ENCODE data around the gene ZNF92.
"Not testable (repeated sequence)": the region's sequence is repeated elsewhere in the genome, so short reads cannot be mapped to it uniquely, and the experiment has no call there.

The ZNF92 gene

DNA sequence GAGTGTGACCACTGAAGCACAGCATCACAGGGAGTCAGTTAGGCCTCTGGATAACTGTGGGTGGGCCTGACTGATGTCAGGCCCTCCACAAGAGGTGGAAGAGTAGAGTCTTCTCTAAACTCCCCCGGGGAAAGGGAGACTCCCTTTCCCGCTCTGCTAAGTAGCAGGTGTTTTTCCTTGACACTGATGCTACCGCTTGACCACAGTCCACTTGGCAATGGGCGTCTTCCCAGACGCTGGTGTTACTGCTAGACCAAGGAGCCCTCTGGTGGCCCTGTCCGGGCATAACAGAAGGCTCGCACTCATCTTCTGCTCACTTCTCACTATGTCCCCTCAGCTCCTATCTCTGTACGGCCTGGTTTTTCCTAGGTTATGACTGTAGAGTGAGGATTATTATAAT is 73.4 kb downstream of the ZNF92 start:
- ATAC-seq, H3K4me3 Mint-ChIP-seq, H3K27me3 Mint-ChIP-seq, DNase-seq, H3K9me3 Mint-ChIP-seq, H3K27ac Mint-ChIP-seq, H3K4me1 Mint-ChIP-seq: not testable (repeated sequence)

DNA sequence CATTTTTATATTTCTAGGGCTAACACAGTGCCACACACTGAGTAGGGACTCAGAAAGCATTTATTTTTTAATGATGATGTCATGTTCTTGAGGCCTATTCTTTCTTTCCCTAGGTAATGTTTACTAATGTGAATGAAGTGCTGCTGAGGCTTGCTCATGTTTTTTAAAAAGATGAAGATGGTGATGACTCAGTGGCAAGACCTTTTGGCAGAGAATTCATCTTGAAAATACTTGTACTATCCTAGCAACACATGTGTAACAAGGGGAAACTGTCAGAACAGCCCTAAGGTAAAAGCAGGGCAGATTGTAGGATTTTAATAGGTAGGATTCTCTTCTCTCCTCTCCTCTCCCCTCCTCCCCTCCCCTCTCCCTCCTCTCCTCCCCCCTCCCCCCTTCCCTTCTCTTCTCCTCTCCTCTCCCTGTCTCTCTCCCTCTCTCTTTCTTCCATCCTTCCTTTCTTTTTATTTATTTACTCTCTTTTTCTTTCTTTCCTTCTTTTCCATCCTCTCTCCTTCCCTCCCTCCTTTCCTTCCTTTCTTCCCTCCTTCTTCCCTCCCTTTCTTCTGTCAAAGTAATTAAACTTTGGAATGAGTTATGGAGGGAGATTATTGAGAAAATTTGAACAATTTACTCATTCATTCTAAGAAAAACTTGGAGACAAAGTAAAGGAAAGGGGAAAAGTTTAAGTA is 75.3 kb downstream of the ZNF92 start:
- DNase-seq (no peak), ATAC-seq (no peak)
- H3K4me3 Mint-ChIP-seq, result no peak overlapping the region
- peaks cover 5 to 7% of the 10 kb centered on the region in 2 donors for H3K9me3 Mint-ChIP-seq
- H3K27ac Mint-ChIP-seq, result peak overlapping the region; percentile 17 to 63
- no peaks in the 10 kb centered on the region for H3K27me3 Mint-ChIP-seq
- no peaks in the 10 kb centered on the region for H3K4me1 Mint-ChIP-seq

DNA sequence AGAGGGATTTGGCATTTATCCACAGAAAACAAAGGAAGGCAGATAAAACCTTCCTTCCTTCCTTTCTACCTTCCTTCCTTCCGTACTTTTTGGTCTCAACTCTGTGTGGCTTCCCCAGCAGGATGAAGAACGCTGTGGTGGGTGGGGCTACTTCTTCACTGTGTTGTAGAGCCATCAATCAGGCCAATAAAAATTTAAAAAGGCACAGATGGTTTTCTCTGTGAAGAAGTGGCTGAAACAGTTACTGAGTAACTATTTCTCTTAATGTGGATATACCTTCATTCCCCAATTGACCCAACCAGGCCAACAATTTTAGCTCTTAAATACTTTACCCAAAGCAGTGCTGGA is 75.8 kb downstream of the ZNF92 start:
- DNase-seq, result no peak
- Mint-ChIP-seq H3K27ac (peak overlapping the region in 1 of 2 donors; percentile 82), H3K27me3 (no peaks in the 10 kb centered on the region), H3K9me3 (peaks cover 5 to 7% of the 10 kb centered on the region in 2 donors), H3K4me1 (no peaks in the 10 kb centered on the region), H3K4me3 (no peak overlapping the region)
- no peak for ATAC-seq

Data from stimulated activated naive CD8-positive, alpha-beta T cell treated with anti-CD3 and anti-CD28 coated beads, Interleukin-15, amount 100 ng/mL, for 72 hours (primary cell).